CD14-positive monocyte (primary cell): ENCODE measurements around the gene CTXN1. TPM values are rescaled to one million over a fixed set of nuclear protein-coding genes. Genes with fewer than 3 reads are reported as not detected.

ENCODE experiments used
- DNase-seq, 3 donors: peaks; one replicate each; pipeline ENCODE4 v3.0.0-alpha.2; 2011 to 2022
- H2AFZ ChIP-seq: 2 replicates; pipeline ENCODE4 v1.6.0; 2012; ENCODE audit warnings: mild to moderate bottlenecking, low read depth, low read length, inconsistent platforms; ENCODE audit not compliant: insufficient read depth, poor library complexity, severe bottlenecking
- H3K27ac ChIP-seq, 2 donors: 1 replicate in 1 of 2; 2 replicates in 1 of 2; pipeline ENCODE4 v1.5.1; 2012 to 2013; ENCODE audit warnings: low read length in 2 of 2, control low read depth in 1 of 2, inconsistent platforms in 1 of 2, low read depth in 1 of 2, mild to moderate bottlenecking in 1 of 2
- H3K27me3 ChIP-seq, 2 donors: one replicate each; pipeline versions ENCODE4 v1.6.0 to v1.6.1; 2011 to 2013; ENCODE audit warnings: low read length in 2 of 2; ENCODE audit not compliant: control insufficient read depth in 2 of 2, insufficient read depth in 2 of 2
- H3K36me3 ChIP-seq, 2 donors: replicated peaks in 1 of 2; 1 replicate in 1 of 2; 2 replicates in 1 of 2; pipeline versions ENCODE4 v1.5.1 to v1.6.1; 2012 to 2013; ENCODE audit warnings: low read length in 2 of 2, control low read depth in 1 of 2, inconsistent platforms in 1 of 2, mild to moderate bottlenecking in 1 of 2; ENCODE audit not compliant: insufficient read depth in 2 of 2, control insufficient read depth in 1 of 2
- H3K4me1 ChIP-seq, 2 donors: 1 replicate in 1 of 2; 2 replicates in 1 of 2; pipeline versions ENCODE4 v1.5.1 to v1.6.1; 2012 to 2013; ENCODE audit warnings: low read length in 2 of 2, control low read depth in 1 of 2, inconsistent platforms in 1 of 2, mild to moderate bottlenecking in 1 of 2, moderate library complexity in 1 of 2; ENCODE audit not compliant: insufficient read depth in 2 of 2, control insufficient read depth in 1 of 2
- H3K4me2 ChIP-seq: replicated peaks from 2 replicates; pipeline ENCODE3; 2012; ENCODE audit warnings: low read length, moderate library complexity, mild to moderate bottlenecking; ENCODE audit not compliant: poor library complexity, severe bottlenecking; ENCODE audit errors: extremely low read depth
- H3K4me3 ChIP-seq, 3 experiments: fragments of 200-600 bp in 1 of 3; sonication (generic) in 1 of 3; replicated peaks in 1 of 3; 1 replicate in 2 of 3; 2 replicates in 1 of 3; pipeline ENCODE4 v1.5.1; 2011 to 2013; ENCODE audit warnings: low read length in 3 of 3, mild to moderate bottlenecking in 3 of 3, control low read depth in 2 of 3, low read depth in 2 of 3, inconsistent platforms in 1 of 3, moderate library complexity in 1 of 3
- H3K79me2 ChIP-seq: 2 replicates; pipeline ENCODE4 v1.6.0; 2012; ENCODE audit warnings: mild to moderate bottlenecking, control low read depth, inconsistent platforms, low read length, moderate library complexity; ENCODE audit not compliant: insufficient read depth
- H3K9ac ChIP-seq: 2 replicates; pipeline ENCODE4 v1.6.0; 2017; ENCODE audit warnings: low read length, mild to moderate bottlenecking; ENCODE audit not compliant: insufficient read depth, poor library complexity, severe bottlenecking
- H3K9me3 ChIP-seq, 2 donors: replicated peaks in 1 of 2; 1 replicate in 1 of 2; 2 replicates in 1 of 2; pipeline versions ENCODE4 v1.5.1 to v1.6.1; 2012 to 2013; ENCODE audit warnings: low read length in 2 of 2, control low read depth in 1 of 2; ENCODE audit not compliant: control insufficient read depth in 1 of 2, insufficient read depth in 1 of 2
- H4K20me1 ChIP-seq: 2 replicates; pipeline ENCODE4 v1.6.0; 2012; ENCODE audit warnings: mild to moderate bottlenecking, low read length, control low read depth, moderate library complexity; ENCODE audit not compliant: insufficient read depth
- H3K27ac Mint-ChIP-seq, 7 donors: one replicate each; pipeline ENCODE4 v1.8.0; 2020; ENCODE audit warnings: mild to moderate bottlenecking in 7 of 7, mixed read lengths in 7 of 7, moderate library complexity in 6 of 7, inconsistent platforms in 2 of 7
- H3K27me3 Mint-ChIP-seq, 3 donors: one replicate each; pipeline ENCODE4 v1.8.0; 2021 to 2022; ENCODE audit warnings: low read depth in 3 of 3, mild to moderate bottlenecking in 3 of 3, mixed read lengths in 3 of 3, moderate library complexity in 3 of 3, inconsistent platforms in 1 of 3
- H3K36me3 Mint-ChIP-seq, 2 donors: one replicate each; pipeline ENCODE4 v1.8.0; 2020; ENCODE audit warnings: mixed read lengths in 2 of 2, inconsistent platforms in 1 of 2, mild to moderate bottlenecking in 1 of 2
- H3K4me1 Mint-ChIP-seq: one replicate; pipeline ENCODE4 v1.8.0; 2020; ENCODE audit warnings: mild to moderate bottlenecking, mixed read lengths
- H3K4me3 Mint-ChIP-seq, 2 donors: one replicate each; pipeline ENCODE4 v1.8.0; 2020; ENCODE audit warnings: mild to moderate bottlenecking in 2 of 2, mixed read lengths in 2 of 2, moderate library complexity in 1 of 2
- H3K9me3 Mint-ChIP-seq, 7 donors: one replicate each; pipeline ENCODE4 v1.8.0; 2020 to 2022; ENCODE audit warnings: mixed read lengths in 7 of 7, mild to moderate bottlenecking in 6 of 7, moderate library complexity in 6 of 7, inconsistent platforms in 2 of 7
- whole genome bisulfite sequencing: methylation state at CpG from one replicate; pipeline ENCODE4 v1.1.5; 2013; ENCODE audit warnings: missing lambda C conversion rate; ENCODE audit not compliant: insufficient coverage; 5-methylcytosine and 5-hydroxymethylcytosine counted together
- intact Hi-C, 2 donors: fragments of 100-400 bp; cut with micrococcal nuclease; formaldehyde crosslinking; loops; one replicate each; pipeline versions ENCODE4 v1.15.0 to v1.15.1; 2023
- polyA plus RNA-seq, 3 donors: library from polyadenylated mRNA; depleted of rRNA in 1 of 3; unstranded in 2 of 3; stranded (reverse) in 1 of 3; fragments of 300-500 nt in 2 of 3; fragments of >200 nt in 1 of 3; fragmentation: Illumina TruSeq in 2 of 3; gene quantifications; 1 replicate in 2 of 3; 2 replicates in 1 of 3; pipeline ENCODE4 v1.2.3, GENCODE V29; 2012 to 2021
- TF ChIP-seq, protein P1 (sequence below): fragments of 200-600 bp; IDR thresholded peaks from one replicate; pipeline ENCODE4 v1.8.0; 2022; ENCODE audit warnings: antibody characterized with exemption, mild to moderate bottlenecking

Gene CTXN1
- polyA plus RNA-seq, 3 donors, result not detected

DNA sequence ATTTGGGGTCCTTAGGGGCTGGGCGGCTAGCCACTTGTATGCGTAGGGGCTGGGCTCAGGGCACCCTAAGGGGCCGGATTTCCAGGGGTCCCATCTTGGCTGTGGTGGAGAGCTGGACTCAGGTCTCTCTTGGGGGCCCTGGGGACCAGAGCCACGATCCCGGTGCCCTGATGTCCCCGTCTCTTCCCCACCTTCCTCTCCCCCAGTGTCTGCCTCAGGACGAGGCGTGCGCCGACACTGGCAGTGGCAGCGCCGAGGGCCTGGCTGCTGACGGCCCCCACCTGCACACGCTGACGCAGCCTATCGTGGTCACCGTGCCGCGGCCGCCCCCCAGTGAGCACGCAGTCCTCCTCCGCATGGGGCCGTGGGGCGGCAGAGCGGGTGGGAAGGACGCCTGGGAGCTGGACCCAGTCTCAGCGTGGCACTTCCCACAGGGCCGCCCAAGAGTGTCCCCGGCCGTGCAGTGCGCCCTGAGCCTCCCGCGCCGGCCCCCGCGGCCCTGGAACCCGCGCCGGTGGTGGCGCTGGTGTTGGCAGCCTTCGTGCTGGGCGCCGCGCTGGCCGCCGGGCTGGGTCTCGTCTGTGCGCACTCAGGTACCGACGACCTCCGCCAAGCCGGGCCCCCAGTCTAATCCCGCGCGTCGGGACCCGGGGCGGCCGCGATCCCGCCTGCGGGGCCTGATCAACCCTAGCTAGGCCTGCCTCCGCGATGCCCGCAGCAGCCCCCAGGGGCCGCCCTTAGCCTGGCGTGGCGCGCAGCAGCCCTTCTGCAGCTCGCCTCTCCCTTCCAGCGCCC lies 8.5 kb downstream of the CTXN1 start:
- WGBS, result under 1% methylated on average over 69 of the region's 71 CpGs
- peaks cover 38 to 62% of the 10 kb centered on the region in 2 donors for H3K4me1 ChIP-seq
- TF ChIP-seq, protein P1, sequence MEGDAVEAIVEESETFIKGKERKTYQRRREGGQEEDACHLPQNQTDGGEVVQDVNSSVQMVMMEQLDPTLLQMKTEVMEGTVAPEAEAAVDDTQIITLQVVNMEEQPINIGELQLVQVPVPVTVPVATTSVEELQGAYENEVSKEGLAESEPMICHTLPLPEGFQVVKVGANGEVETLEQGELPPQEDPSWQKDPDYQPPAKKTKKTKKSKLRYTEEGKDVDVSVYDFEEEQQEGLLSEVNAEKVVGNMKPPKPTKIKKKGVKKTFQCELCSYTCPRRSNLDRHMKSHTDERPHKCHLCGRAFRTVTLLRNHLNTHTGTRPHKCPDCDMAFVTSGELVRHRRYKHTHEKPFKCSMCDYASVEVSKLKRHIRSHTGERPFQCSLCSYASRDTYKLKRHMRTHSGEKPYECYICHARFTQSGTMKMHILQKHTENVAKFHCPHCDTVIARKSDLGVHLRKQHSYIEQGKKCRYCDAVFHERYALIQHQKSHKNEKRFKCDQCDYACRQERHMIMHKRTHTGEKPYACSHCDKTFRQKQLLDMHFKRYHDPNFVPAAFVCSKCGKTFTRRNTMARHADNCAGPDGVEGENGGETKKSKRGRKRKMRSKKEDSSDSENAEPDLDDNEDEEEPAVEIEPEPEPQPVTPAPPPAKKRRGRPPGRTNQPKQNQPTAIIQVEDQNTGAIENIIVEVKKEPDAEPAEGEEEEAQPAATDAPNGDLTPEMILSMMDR, result peak; percentile 74
- H3K4me3 Mint-ChIP-seq, result peak overlapping the region in 1 of 2 donors; percentile 89
- peaks cover 0 to 19% of the 10 kb centered on the region in 2 donors for H3K9me3 ChIP-seq
- no peaks in the 10 kb centered on the region for H3K79me2 ChIP-seq
- H3K4me3 ChIP-seq, result peak overlapping the region in 1 of 3 experiments; percentile 63
- H3K27ac Mint-ChIP-seq, result no peak overlapping the region
- peaks cover 26 to 47% of the 10 kb centered on the region in 2 donors for H3K27me3 ChIP-seq
- H3K27ac ChIP-seq, result no peak overlapping the region
- H2AFZ ChIP-seq, result peak overlapping the region; percentile 61
- H4K20me1 ChIP-seq, result peaks cover 22% of the 10 kb centered on the region
- peaks cover 52% of the 10 kb centered on the region for H3K4me1 Mint-ChIP-seq
- intact Hi-C loops, result loop anchor here in 1 of 2 donors (2.0 kb wide), 1 partner anchor 13 kb away; no protein-coding TSS in a partner anchor
- DNase-seq, result peak; percentile 38 to 57 (median 52)
- H3K9me3 Mint-ChIP-seq, result peaks cover 0 to 28% (median 15%) of the 10 kb centered on the region in 7 donors
- H3K4me2 ChIP-seq, result peak overlapping the region; percentile 74
- H3K9ac ChIP-seq, result no peak overlapping the region
- peaks cover 11 to 15% of the 10 kb centered on the region in 2 donors for H3K36me3 ChIP-seq
- H3K27me3 Mint-ChIP-seq, result peaks cover 48 to 62% (median 56%) of the 10 kb centered on the region in 3 donors
- H3K36me3 Mint-ChIP-seq, result peaks cover 17 to 18% of the 10 kb centered on the region in 2 donors

DNA sequence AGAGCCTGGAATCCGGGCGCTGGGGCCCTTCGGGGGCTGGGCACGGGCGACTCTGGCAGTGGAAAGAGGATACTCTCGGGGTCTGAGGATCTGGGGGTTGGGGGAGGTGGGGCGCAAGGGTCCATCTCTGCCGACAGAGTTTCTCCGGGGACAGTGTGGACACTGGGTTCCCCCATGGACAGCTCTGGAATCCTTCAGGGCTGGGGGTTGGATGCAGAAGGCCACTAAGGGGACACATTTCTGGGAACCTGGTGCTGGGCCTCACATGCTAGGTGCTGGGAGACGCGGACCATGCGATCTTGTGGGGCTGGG lies 9.0 kb downstream of the CTXN1 start:
- intact Hi-C loops, result no loop called here
- TF ChIP-seq, protein P1, result no peak

More for the DNA sequence above, 9.0 kb downstream of the CTXN1 start:
- peaks cover 48 to 62% (median 56%) of the 10 kb centered on the region in 3 donors for H3K27me3 Mint-ChIP-seq
- H3K27ac Mint-ChIP-seq, result no peak overlapping the region
- H3K9ac ChIP-seq, result peak overlapping the region; percentile 21
- H3K27ac ChIP-seq, result no peak overlapping the region
- H3K9me3 Mint-ChIP-seq, result peaks cover 0 to 28% (median 15%) of the 10 kb centered on the region in 7 donors
- peaks cover 15 to 16% of the 10 kb centered on the region in 2 donors for H3K36me3 Mint-ChIP-seq
- peaks cover 11 to 13% of the 10 kb centered on the region in 2 donors for H3K36me3 ChIP-seq
- H2AFZ ChIP-seq, result peak overlapping the region; percentile 61
- peak overlapping the region; percentile 74 for H3K4me2 ChIP-seq
- DNase-seq, result no peak
- H3K4me3 ChIP-seq, result peak overlapping the region in 1 of 3 experiments; percentile 63
- H3K4me3 Mint-ChIP-seq, result peak overlapping the region; percentile 70 to 89
- peaks cover 19% of the 10 kb centered on the region for H4K20me1 ChIP-seq
- peaks cover 36 to 59% of the 10 kb centered on the region in 2 donors for H3K4me1 ChIP-seq
- no peaks in the 10 kb centered on the region for H3K79me2 ChIP-seq
- H3K4me1 Mint-ChIP-seq, result peaks cover 49% of the 10 kb centered on the region
- H3K27me3 ChIP-seq, result peaks cover 26 to 47% of the 10 kb centered on the region in 2 donors
- H3K9me3 ChIP-seq, result peaks cover 0 to 19% of the 10 kb centered on the region in 2 donors
- WGBS, result 9% methylated on average over 11 of the region's 12 CpGs
